Stomach (tissue), 9 donors: ENCODE measurements around the gene SMAD4. TPM values are rescaled to one million over a fixed set of nuclear protein-coding genes. Genes with fewer than 3 reads are reported as not detected.

Experiments
- DNase-seq, 2 donors: peaks; one replicate each; pipeline versions ENCODE4 v3.0.0 to v3.0.0-alpha.2; 2013 to 2019
- H3K27ac ChIP-seq, 5 donors: fragments of 200-600 bp in 4 of 5; sonication (generic) in 4 of 5; one replicate each; pipeline ENCODE4 v1.5.1; 2013 to 2019; ENCODE audit warnings: mild to moderate bottlenecking in 1 of 5, moderate library complexity in 1 of 5
- H3K27me3 ChIP-seq, 3 donors: fragments of 200-600 bp; sonication (generic); one replicate each; pipeline ENCODE4 v1.5.1; 2017 to 2019; ENCODE audit warnings: mixed run types in 1 of 3
- H3K36me3 ChIP-seq, 4 donors: fragments of 200-600 bp; sonication (generic); 1 replicate in 3 of 4; 2 replicates in 1 of 4; pipeline ENCODE4 v1.5.1; 2016 to 2019
- H3K4me1 ChIP-seq, 4 donors: fragments of 200-600 bp; sonication (generic); one replicate each; pipeline ENCODE4 v1.5.1; 2016 to 2019
- H3K4me3 ChIP-seq, 4 donors: fragments of 200-600 bp; sonication (generic) in 3 of 4; one replicate each; pipeline ENCODE4 v1.5.1; 2016 to 2019; ENCODE audit warnings: mild to moderate bottlenecking in 1 of 4
- H3K9me3 ChIP-seq, 4 donors: fragments of 200-600 bp; sonication (generic); one replicate each; pipeline ENCODE4 v1.5.1; 2016 to 2019
- EP300 ChIP-seq: sonication (generic); formaldehyde crosslinking; IDR thresholded peaks from one replicate; pipeline ENCODE4 v1.6.1; 2017; ENCODE audit warnings: antibody characterized with exemption
- POLR2A ChIP-seq, 4 donors: fragments of 450-650 bp; IDR thresholded peaks; one replicate each; pipeline ENCODE4 v1.6.1; 2016; ENCODE audit warnings: antibody characterized with exemption in 4 of 4, control low read depth in 2 of 4, mild to moderate bottlenecking in 1 of 4, moderate library complexity in 1 of 4
- POLR2AphosphoS5 ChIP-seq, 3 donors: sonication (generic); formaldehyde crosslinking; IDR thresholded peaks; one replicate each; pipeline ENCODE4 v1.6.1; 2016; ENCODE audit warnings: antibody characterized with exemption in 3 of 3
- WGBS, 5 donors: extraction: QIAGEN DNeasy Blood & Tissue Kit in 3 of 5; methylation state at CpG; one replicate each; pipeline versions ENCODE4 v1.1.5 to v1.1.7; 2013 to 2018; 5-methylcytosine and 5-hydroxymethylcytosine counted together
- intact Hi-C: fragments of 100-400 bp; cut with DNase I; formaldehyde crosslinking; loops from one replicate; pipeline ENCODE4 v1.15.1; 2023; ENCODE audit warnings: low total_unique reads
- polyA plus RNA-seq, 3 donors: library from polyadenylated mRNA; stranded (reverse); fragments of 200-250 nt; gene quantifications; one replicate each; pipeline ENCODE4 v1.2.3, GENCODE V29; 2013
- total RNA-seq, 5 donors: library from RNA; depleted of rRNA; stranded (reverse); fragments of >200 nt; gene quantifications; one replicate each; pipeline versions ENCODE4 v1.1.0 to v1.2.3, GENCODE V29; 2014 to 2016
- TF ChIP-seq, protein P1 (sequence below), 7 experiments: fragments of 450-650 bp in 4 of 7; fragments of 200-600 bp in 3 of 7; sonication (generic) in 3 of 7; IDR thresholded peaks; one replicate each; pipeline ENCODE4 v1.5.1; 2016 to 2019; ENCODE audit warnings: antibody characterized with exemption in 7 of 7, control low read depth in 2 of 7, mild to moderate bottlenecking in 1 of 7
- donor health status: healthy with polysubstance abuse.
- donor health status: Bipolar disorder and iron deficiency.
- donor health status: healthy.

The SMAD4 gene
- total and polyA plus RNA-seq, 8 donors, result 10.4 to 184 (median 68.1) TPM

DNA sequence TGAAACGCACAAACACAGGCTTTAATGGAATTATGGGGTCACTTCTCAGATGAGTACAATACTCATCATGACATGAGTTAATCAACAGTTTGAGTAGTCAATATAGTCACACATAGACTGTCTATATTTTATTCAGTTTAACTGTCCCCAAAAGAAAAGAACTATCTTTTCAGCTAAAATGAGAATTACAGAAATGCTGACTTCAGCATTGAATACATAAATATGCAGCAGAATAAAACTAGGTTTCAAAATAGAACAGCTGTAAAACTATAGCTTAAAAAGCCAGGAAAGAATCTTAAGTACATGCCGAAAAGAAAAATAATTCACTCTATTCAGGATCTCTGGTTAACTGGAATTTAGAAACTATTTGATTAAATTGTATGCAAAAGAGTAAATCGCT lies 30.0 kb downstream of the SMAD4 start:
- TF ChIP-seq EP300 (no peak), POLR2A (IDR thresholded peaks at IDR 0.05) (no peak)
- TF ChIP-seq, protein P1, sequence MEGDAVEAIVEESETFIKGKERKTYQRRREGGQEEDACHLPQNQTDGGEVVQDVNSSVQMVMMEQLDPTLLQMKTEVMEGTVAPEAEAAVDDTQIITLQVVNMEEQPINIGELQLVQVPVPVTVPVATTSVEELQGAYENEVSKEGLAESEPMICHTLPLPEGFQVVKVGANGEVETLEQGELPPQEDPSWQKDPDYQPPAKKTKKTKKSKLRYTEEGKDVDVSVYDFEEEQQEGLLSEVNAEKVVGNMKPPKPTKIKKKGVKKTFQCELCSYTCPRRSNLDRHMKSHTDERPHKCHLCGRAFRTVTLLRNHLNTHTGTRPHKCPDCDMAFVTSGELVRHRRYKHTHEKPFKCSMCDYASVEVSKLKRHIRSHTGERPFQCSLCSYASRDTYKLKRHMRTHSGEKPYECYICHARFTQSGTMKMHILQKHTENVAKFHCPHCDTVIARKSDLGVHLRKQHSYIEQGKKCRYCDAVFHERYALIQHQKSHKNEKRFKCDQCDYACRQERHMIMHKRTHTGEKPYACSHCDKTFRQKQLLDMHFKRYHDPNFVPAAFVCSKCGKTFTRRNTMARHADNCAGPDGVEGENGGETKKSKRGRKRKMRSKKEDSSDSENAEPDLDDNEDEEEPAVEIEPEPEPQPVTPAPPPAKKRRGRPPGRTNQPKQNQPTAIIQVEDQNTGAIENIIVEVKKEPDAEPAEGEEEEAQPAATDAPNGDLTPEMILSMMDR (IDR thresholded peaks at IDR 0.05), result no peak
- Histone ChIP-seq H3K27me3 (no peaks in the 10 kb centered on the region), H3K36me3 (peaks cover 14 to 93% (median 83%) of the 10 kb centered on the region in 4 donors), H3K4me3 (no peak overlapping the region), H3K27ac (no peak overlapping the region), H3K4me1 (peaks cover 0 to 8% (median 0%) of the 10 kb centered on the region in 4 donors), H3K9me3 (no peaks in the 10 kb centered on the region)
- WGBS, 5 donors, result 92 to 99% (median 93%) methylated on average over 3 of the region's 3 CpGs
- intact Hi-C loops, result no loop called here
- DNase-seq, result no peak

- H3K9me3 ChIP-seq, result no peaks in the 10 kb centered on the region
- H3K27me3 ChIP-seq, result no peaks in the 10 kb centered on the region
- intact Hi-C loops, result no loop called here
- peaks cover 0 to 14% (median 4%) of the 10 kb centered on the region in 4 donors for H3K4me1 ChIP-seq
- H3K27ac ChIP-seq, result no peak overlapping the region
- H3K36me3 ChIP-seq, result peaks cover 21 to 95% (median 89%) of the 10 kb centered on the region in 4 donors
- TF ChIP-seq EP300 (no peak), POLR2AphosphoS5 (IDR thresholded peaks at IDR 0.05) (no peak), POLR2A (IDR thresholded peaks at IDR 0.05) (no peak)
- DNase-seq, result no peak
- H3K4me3 ChIP-seq, result no peak overlapping the region
Observed at GRCh38 chr18:51064256-51064655, 34.2 kb downstream of the SMAD4 start.

GRCh38 chr18:51066273-51066672 lies 36.3 kb downstream of the SMAD4 start:
- no peak overlapping the region for H3K4me3 ChIP-seq
- H3K4me1 ChIP-seq, result peaks cover 0 to 14% (median 4%) of the 10 kb centered on the region in 4 donors
- 74 to 90% (median 81%) methylated on average over 4 of the region's 4 CpGs for WGBS, 5 donors
- DNase-seq, result peak in 1 of 2 donors; percentile 13
- H3K9me3 ChIP-seq, result no peaks in the 10 kb centered on the region
- H3K27ac ChIP-seq, result peak overlapping the region in 1 of 5 donors; percentile 47
- intact Hi-C loops, result no loop called here
- TF ChIP-seq POLR2A (IDR thresholded peaks at IDR 0.05) (no peak), POLR2AphosphoS5 (IDR thresholded peaks at IDR 0.05) (no peak), EP300 (no peak)
- TF ChIP-seq, protein P1 (IDR thresholded peaks at IDR 0.05), result no peak
- H3K36me3 ChIP-seq, result peaks cover 13 to 95% (median 88%) of the 10 kb centered on the region in 4 donors
- no peaks in the 10 kb centered on the region for H3K27me3 ChIP-seq

GRCh38 chr18:51068105-51068504 lies 38.1 kb downstream of the SMAD4 start:
- intact Hi-C loops, result no loop called here
- Histone ChIP-seq H3K27me3 (no peaks in the 10 kb centered on the region), H3K27ac (no peak overlapping the region), H3K36me3 (peaks cover 11 to 87% (median 78%) of the 10 kb centered on the region in 4 donors), H3K4me3 (no peak overlapping the region), H3K9me3 (no peaks in the 10 kb centered on the region), H3K4me1 (peaks cover 0 to 14% (median 6%) of the 10 kb centered on the region in 4 donors)
- WGBS, 5 donors, result 76 to 93% (median 85%) methylated on average over 4 of the region's 4 CpGs
- TF ChIP-seq POLR2AphosphoS5 (IDR thresholded peaks at IDR 0.05) (no peak), POLR2A (IDR thresholded peaks at IDR 0.05) (no peak), EP300 (no peak)
- DNase-seq, result no peak

DNA sequence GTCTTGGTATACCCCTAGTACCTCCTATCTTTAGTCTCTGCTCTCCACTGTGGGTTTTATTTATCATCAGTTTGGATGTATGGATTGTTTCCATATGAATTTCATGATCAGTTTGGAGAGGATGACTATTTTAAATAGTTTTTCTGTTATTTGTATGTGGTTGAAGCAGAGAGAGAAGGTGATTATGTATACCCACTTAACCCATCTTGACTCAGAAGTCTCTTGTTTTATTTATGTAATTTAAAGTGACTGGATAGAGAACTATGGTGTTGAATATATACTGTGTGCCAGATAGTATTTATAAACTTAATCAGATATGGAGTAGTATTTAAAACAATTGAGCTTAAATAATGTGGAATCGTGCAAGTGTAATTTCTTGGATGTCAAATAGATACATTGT lies 39.9 kb downstream of the SMAD4 start:
- no peak for DNase-seq
- 68 to 93% (median 79%) methylated on average over 1 of the region's 1 CpG for WGBS, 5 donors
- Histone ChIP-seq H3K27me3 (no peaks in the 10 kb centered on the region), H3K9me3 (no peaks in the 10 kb centered on the region), H3K27ac (no peak overlapping the region), H3K4me1 (peaks cover 0 to 22% (median 6%) of the 10 kb centered on the region in 4 donors), H3K36me3 (peaks cover 11 to 79% (median 75%) of the 10 kb centered on the region in 4 donors), H3K4me3 (no peak overlapping the region)
- intact Hi-C loops, result no loop called here
- TF ChIP-seq POLR2AphosphoS5 (IDR thresholded peaks at IDR 0.05), result no peak
- TF ChIP-seq, protein P1 (IDR thresholded peaks at IDR 0.05), result no peak
- no peak for TF ChIP-seq EP300
- TF ChIP-seq POLR2A (IDR thresholded peaks at IDR 0.05), result no peak
